Left lung (tissue), 14 donors: ENCODE measurements around the gene TAOK2. TPM values are rescaled to one million over a fixed set of nuclear protein-coding genes. Genes with fewer than 3 reads are reported as not detected.

Experiments used
- ATAC-seq: fragments of 200-7000 bp; cut with Tn5 transposase; one replicate; pipeline ENCODE4 v1.9.1; 2020; ENCODE audit warnings: moderate library complexity
- DNase-seq, 4 donors: peaks; one replicate each; pipeline ENCODE4 v3.0.0-alpha.2; 2013 to 2020
- H3K27ac ChIP-seq, 2 donors: fragments of 200-600 bp; sonication (generic) in 1 of 2; one replicate each; pipeline versions ENCODE4 v1.5.0 to v1.8.0; 2020 to 2021
- H3K27me3 ChIP-seq, 2 donors: fragments of 200-600 bp; sonication (generic) in 1 of 2; one replicate each; pipeline versions ENCODE4 v1.5.0 to v1.8.0; 2020 to 2021
- H3K36me3 ChIP-seq, 2 donors: fragments of 200-600 bp; sonication (generic) in 1 of 2; one replicate each; pipeline versions ENCODE4 v1.5.0 to v1.8.0; 2020 to 2021
- H3K4me1 ChIP-seq, 2 donors: fragments of 200-600 bp; one replicate each; pipeline ENCODE4 v1.8.0; 2021
- H3K4me3 ChIP-seq, 2 donors: fragments of 200-600 bp; sonication (generic) in 1 of 2; one replicate each; pipeline versions ENCODE4 v1.5.0 to v1.8.0; 2020 to 2021; ENCODE audit warnings: mild to moderate bottlenecking in 1 of 2
- H3K9me3 ChIP-seq, 2 donors: fragments of 200-600 bp; sonication (generic) in 1 of 2; one replicate each; pipeline versions ENCODE4 v1.5.0 to v1.8.0; 2020 to 2021
- intact Hi-C, 2 donors: fragments of 100-400 bp; cut with DNase I; formaldehyde crosslinking; loops; one replicate each; pipeline versions ENCODE4 v1.11.2 to v1.14.2; 2022
- long read RNA-seq, 12 donors: library from polyadenylated mRNA in 2 of 12; unstranded in 2 of 12; transcript quantifications; one replicate each; pipeline ENCODE4 v2.0.0 and lab custom pipeline, GENCODE V29; 2019 to 2026
- polyA plus RNA-seq, 6 donors: library from polyadenylated mRNA; unstranded; fragments of 120-200 nt; gene quantifications; one replicate each; pipeline ENCODE4 v1.2.1, GENCODE V29; 2013; ENCODE audit not compliant: insufficient read length in 6 of 6
- total RNA-seq, 2 donors: library from RNA; stranded (reverse); fragmentation: NEBNext Ultra II Directional; extraction: Animal tissue kit (Norgen Biotek cat#: 25700); gene quantifications; one replicate each; pipeline ENCODE4 v1.2.1, GENCODE V29; 2021
- TF ChIP-seq, protein P1 (sequence below), 2 donors: fragments of 200-600 bp; sonication (generic) in 1 of 2; IDR thresholded peaks; one replicate each; pipeline versions ENCODE4 v1.5.0 to v1.8.0; 2021; ENCODE audit warnings: antibody characterized with exemption in 2 of 2
- donor health status: DM: no; HTN: yes; CAD: no.
- donor health status: DM: no; HTN: no; CAD: no.

The TAOK2 gene
- total RNA-seq (10 to 100 TPM; 61.4 to 64.5 TPM), polyA plus RNA-seq (10 to 100 TPM; 47.5 to 71.4 (median 55.0) TPM)
- long read RNA-seq, donor 1, full-length matches to known transcripts: 5 of 29 reads
- long read RNA-seq, donor 1, partial matches to known transcripts: 24 of 29 reads
- long read RNA-seq, donor 1, other reads (novel, unspliced or antisense): 0 of 29 reads
- long read RNA-seq, donor 2, full-length matches to known transcripts: 5 of 41 reads
- long read RNA-seq, donor 2, partial matches to known transcripts: 36 of 41 reads
- long read RNA-seq, donor 2, other reads (novel, unspliced or antisense): 0 of 41 reads
- long read RNA-seq, donor 3, full-length matches to known transcripts: 1 of 1 reads
- long read RNA-seq, donor 3, partial matches to known transcripts: 0 of 1 reads
- long read RNA-seq, donor 3, other reads (novel, unspliced or antisense): 0 of 1 reads
- long read RNA-seq, donor 4, partial matches to known transcripts: 3 of 10 reads
- long read RNA-seq, donor 4, other reads (novel, unspliced or antisense): 7 of 10 reads
- long read RNA-seq, donor 5, full-length matches to known transcripts: 6 of 12 reads
- long read RNA-seq, donor 5, partial matches to known transcripts: 6 of 12 reads
- long read RNA-seq, donor 5, other reads (novel, unspliced or antisense): 0 of 12 reads
- long read RNA-seq, donor 6, full-length matches to known transcripts: 4 of 11 reads
- long read RNA-seq, donor 6, partial matches to known transcripts: 7 of 11 reads
- long read RNA-seq, donor 6, other reads (novel, unspliced or antisense): 0 of 11 reads
- long read RNA-seq, donor 7, full-length matches to known transcripts: 4 of 9 reads
- long read RNA-seq, donor 7, partial matches to known transcripts: 5 of 9 reads
- long read RNA-seq, donor 7, other reads (novel, unspliced or antisense): 0 of 9 reads
- long read RNA-seq, donor 8, transcript TAOK2-206 (2 exons, 1,721 nt): major isoform, 5 of 13 reads
- long read RNA-seq, donor 8, partial matches to known transcripts: 8 of 13 reads
- long read RNA-seq, donor 8, other reads (novel, unspliced or antisense): 0 of 13 reads
- long read RNA-seq, donor 9: 0 reads
- long read RNA-seq, donor 10: 0 reads
- long read RNA-seq, donor 11: 0 reads
- long read RNA-seq, donor 12, full-length matches to known transcripts: 10 of 21 reads
- long read RNA-seq, donor 12, partial matches to known transcripts: 11 of 21 reads
- long read RNA-seq, donor 12, other reads (novel, unspliced or antisense): 0 of 21 reads

- Histone ChIP-seq H3K4me3 (peak within 1 kb of the TSS; percentile 81 to 97), H3K27me3 (no peaks in the 10 kb centered on the region), H3K36me3 (peaks cover 0 to 42% of the 10 kb centered on the region in 2 donors), H3K4me1 (peaks cover 29 to 45% of the 10 kb centered on the region in 2 donors), H3K9me3 (no peaks in the 10 kb centered on the region), H3K27ac (peak within 1 kb of the TSS; percentile 88 to 91)
- peak; percentile 97 to 100 (median 100) for DNase-seq
- intact Hi-C loops: no loop called here
- TF ChIP-seq, protein P1, sequence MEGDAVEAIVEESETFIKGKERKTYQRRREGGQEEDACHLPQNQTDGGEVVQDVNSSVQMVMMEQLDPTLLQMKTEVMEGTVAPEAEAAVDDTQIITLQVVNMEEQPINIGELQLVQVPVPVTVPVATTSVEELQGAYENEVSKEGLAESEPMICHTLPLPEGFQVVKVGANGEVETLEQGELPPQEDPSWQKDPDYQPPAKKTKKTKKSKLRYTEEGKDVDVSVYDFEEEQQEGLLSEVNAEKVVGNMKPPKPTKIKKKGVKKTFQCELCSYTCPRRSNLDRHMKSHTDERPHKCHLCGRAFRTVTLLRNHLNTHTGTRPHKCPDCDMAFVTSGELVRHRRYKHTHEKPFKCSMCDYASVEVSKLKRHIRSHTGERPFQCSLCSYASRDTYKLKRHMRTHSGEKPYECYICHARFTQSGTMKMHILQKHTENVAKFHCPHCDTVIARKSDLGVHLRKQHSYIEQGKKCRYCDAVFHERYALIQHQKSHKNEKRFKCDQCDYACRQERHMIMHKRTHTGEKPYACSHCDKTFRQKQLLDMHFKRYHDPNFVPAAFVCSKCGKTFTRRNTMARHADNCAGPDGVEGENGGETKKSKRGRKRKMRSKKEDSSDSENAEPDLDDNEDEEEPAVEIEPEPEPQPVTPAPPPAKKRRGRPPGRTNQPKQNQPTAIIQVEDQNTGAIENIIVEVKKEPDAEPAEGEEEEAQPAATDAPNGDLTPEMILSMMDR (IDR thresholded peaks at IDR 0.05): no peak
- ATAC-seq: peak; percentile 99
Measured at GRCh38 chr16:29973384-29974246, at the start of gene TAOK2. Gene TAOK2 (plus strand): TSS chr16:29973868. CDS start chr16:29977773, 3,905 bp downstream.

- Histone ChIP-seq H3K4me1 (peaks cover 7 to 28% of the 10 kb centered on the region in 2 donors), H3K36me3 (peaks cover 0 to 31% of the 10 kb centered on the region in 2 donors), H3K27me3 (no peaks in the 10 kb centered on the region), H3K27ac (peak overlapping the region in 1 of 2 donors; percentile 88), H3K4me3 (peak overlapping the region; percentile 99), H3K9me3 (no peaks in the 10 kb centered on the region)
- intact Hi-C loops: loop anchor here (10.0 kb wide), 2 partner anchors 60 to 80 kb away; partner anchors contain the start of gene CDIPT (in 1 of the 2)
- ATAC-seq (peak; percentile 5), DNase-seq (no peak)
- TF ChIP-seq, protein P1 (IDR thresholded peaks at IDR 0.05): no peak
Measured at GRCh38 chr16:29925105-29925756, 48.4 kb upstream of the TAOK2 start.

GRCh38 chr16:29925781-29926710, 47.6 kb upstream of the TAOK2 start, which contains the start of gene KCTD13:
Gene KCTD13 (minus strand): TSS chr16:29926226. CDS start chr16:29926033, 193 bp downstream.
- TF ChIP-seq, protein P1 (IDR thresholded peaks at IDR 0.05): no peak

More at GRCh38 chr16:29925781-29926710, 47.6 kb upstream of the TAOK2 start, which contains the start of gene KCTD13:
- H3K27ac ChIP-seq: peak within 1 kb of the TSS; percentile 84 to 88
- ATAC-seq: peak; percentile 98
- peaks cover 0 to 23% of the 10 kb centered on the region in 2 donors for H3K36me3 ChIP-seq
- H3K4me1 ChIP-seq: peaks cover 7 to 28% of the 10 kb centered on the region in 2 donors
- no peaks in the 10 kb centered on the region for H3K27me3 ChIP-seq
- H3K4me3 ChIP-seq: peak within 1 kb of the TSS; percentile 99
- intact Hi-C loops: loop anchor here (10.0 kb wide), 2 partner anchors 61 to 79 kb away; partner anchors contain the start of gene CDIPT (in 1 of the 2)
- DNase-seq: peak; percentile 86 to 95 (median 91)
- H3K9me3 ChIP-seq: no peaks in the 10 kb centered on the region
